SK-N-SH treated with all-trans-retinoic acid at 6 μM for 48 hours (cell line): ENCODE results near the gene SDC1.
A peak's percentile ranks its signal among the peaks of the same experiment; 100 is the strongest.

ENCODE experiments used
- ARNTL ChIP-seq: fragments of 450-650 bp; formaldehyde crosslinking; IDR thresholded peaks from 2 replicates; pipeline ENCODE4 v1.5.0; 2020; ENCODE audit warnings: low read depth, mild to moderate bottlenecking, moderate library complexity, borderline replicate concordance
- BACH2 ChIP-seq: fragments of 250-450 bp; sonication (Bioruptor Pico); IDR thresholded peaks from 2 replicates; pipeline ENCODE4 v1.9.0; 2021; ENCODE audit warnings: mild to moderate bottlenecking, borderline replicate concordance
- GLIS3 ChIP-seq: fragments of 250-450 bp; sonication (Bioruptor Pico); IDR thresholded peaks from 2 replicates; pipeline ENCODE4 v1.5.0; 2020; ENCODE audit warnings: mild to moderate bottlenecking, moderate library complexity
- PPARA ChIP-seq: fragments of 250-450 bp; sonication (Bioruptor Pico); IDR thresholded peaks from 2 replicates; pipeline ENCODE4 v1.5.0; 2020; ENCODE audit warnings: mild to moderate bottlenecking, borderline replicate concordance
- RARB ChIP-seq: fragments of 250-450 bp; sonication (Bioruptor Pico); IDR thresholded peaks from 2 replicates; pipeline ENCODE4 v1.8.0; 2021; ENCODE audit warnings: mild to moderate bottlenecking, moderate library complexity
- TOX ChIP-seq: fragments of 250-450 bp; sonication (Bioruptor Pico); IDR thresholded peaks from 2 replicates; pipeline ENCODE4 v1.8.0; 2021; ENCODE audit warnings: mild to moderate bottlenecking, moderate library complexity, borderline replicate concordance
- ZFP30 ChIP-seq: fragments of 450-650 bp; formaldehyde crosslinking; IDR thresholded peaks from 2 replicates; pipeline ENCODE4 v1.5.0; 2022; ENCODE audit warnings: mild to moderate bottlenecking, moderate library complexity
- ZNF70 ChIP-seq: fragments of 450-650 bp; formaldehyde crosslinking; IDR thresholded peaks from 2 replicates; pipeline ENCODE4 v1.5.0; 2020; ENCODE audit warnings: mild to moderate bottlenecking, moderate library complexity
- ZNF8 ChIP-seq: fragments of 450-650 bp; formaldehyde crosslinking; IDR thresholded peaks from 2 replicates; pipeline ENCODE4 v1.5.0; 2020; ENCODE audit warnings: mild to moderate bottlenecking, moderate library complexity
- TF ChIP-seq, protein P1 (sequence below): fragments of 250-450 bp; sonication (Bioruptor Pico); IDR thresholded peaks from 2 replicates; pipeline ENCODE4 v1.5.1; 2020; ENCODE audit warnings: low read depth, mild to moderate bottlenecking, moderate library complexity
- TF ChIP-seq, protein P2 (sequence below): fragments of 250-450 bp; sonication (Bioruptor Pico); IDR thresholded peaks from 2 replicates; pipeline ENCODE4 v1.8.0; 2020; ENCODE audit warnings: mild to moderate bottlenecking, moderate library complexity, borderline replicate concordance
- TF ChIP-seq, protein P3 (sequence below): fragments of 250-450 bp; sonication (Bioruptor Pico); IDR thresholded peaks from 2 replicates; pipeline ENCODE4 v1.8.0; 2021; ENCODE audit warnings: low read depth, mild to moderate bottlenecking, moderate library complexity, borderline replicate concordance

- TF ChIP-seq RARB (CRISPR knock-in tag), result no peak
- TF ChIP-seq, protein P1, sequence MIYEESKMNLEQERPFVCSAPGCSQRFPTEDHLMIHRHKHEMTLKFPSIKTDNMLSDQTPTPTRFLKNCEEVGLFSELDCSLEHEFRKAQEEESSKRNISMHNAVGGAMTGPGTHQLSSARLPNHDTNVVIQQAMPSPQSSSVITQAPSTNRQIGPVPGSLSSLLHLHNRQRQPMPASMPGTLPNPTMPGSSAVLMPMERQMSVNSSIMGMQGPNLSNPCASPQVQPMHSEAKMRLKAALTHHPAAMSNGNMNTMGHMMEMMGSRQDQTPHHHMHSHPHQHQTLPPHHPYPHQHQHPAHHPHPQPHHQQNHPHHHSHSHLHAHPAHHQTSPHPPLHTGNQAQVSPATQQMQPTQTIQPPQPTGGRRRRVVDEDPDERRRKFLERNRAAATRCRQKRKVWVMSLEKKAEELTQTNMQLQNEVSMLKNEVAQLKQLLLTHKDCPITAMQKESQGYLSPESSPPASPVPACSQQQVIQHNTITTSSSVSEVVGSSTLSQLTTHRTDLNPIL (CRISPR knock-in tag), result no peak
- TF ChIP-seq, protein P2, sequence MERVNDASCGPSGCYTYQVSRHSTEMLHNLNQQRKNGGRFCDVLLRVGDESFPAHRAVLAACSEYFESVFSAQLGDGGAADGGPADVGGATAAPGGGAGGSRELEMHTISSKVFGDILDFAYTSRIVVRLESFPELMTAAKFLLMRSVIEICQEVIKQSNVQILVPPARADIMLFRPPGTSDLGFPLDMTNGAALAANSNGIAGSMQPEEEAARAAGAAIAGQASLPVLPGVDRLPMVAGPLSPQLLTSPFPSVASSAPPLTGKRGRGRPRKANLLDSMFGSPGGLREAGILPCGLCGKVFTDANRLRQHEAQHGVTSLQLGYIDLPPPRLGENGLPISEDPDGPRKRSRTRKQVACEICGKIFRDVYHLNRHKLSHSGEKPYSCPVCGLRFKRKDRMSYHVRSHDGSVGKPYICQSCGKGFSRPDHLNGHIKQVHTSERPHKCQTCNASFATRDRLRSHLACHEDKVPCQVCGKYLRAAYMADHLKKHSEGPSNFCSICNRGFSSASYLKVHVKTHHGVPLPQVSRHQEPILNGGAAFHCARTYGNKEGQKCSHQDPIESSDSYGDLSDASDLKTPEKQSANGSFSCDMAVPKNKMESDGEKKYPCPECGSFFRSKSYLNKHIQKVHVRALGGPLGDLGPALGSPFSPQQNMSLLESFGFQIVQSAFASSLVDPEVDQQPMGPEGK, result no peak
- TF ChIP-seq ZNF8 (CRISPR knock-in tag), result no peak
- no peak for TF ChIP-seq TOX (CRISPR knock-in tag)
- TF ChIP-seq GLIS3 (CRISPR knock-in tag), result no peak
- TF ChIP-seq ARNTL, result no peak
- TF ChIP-seq BACH2 (CRISPR knock-in tag), result no peak
- TF ChIP-seq, protein P3, sequence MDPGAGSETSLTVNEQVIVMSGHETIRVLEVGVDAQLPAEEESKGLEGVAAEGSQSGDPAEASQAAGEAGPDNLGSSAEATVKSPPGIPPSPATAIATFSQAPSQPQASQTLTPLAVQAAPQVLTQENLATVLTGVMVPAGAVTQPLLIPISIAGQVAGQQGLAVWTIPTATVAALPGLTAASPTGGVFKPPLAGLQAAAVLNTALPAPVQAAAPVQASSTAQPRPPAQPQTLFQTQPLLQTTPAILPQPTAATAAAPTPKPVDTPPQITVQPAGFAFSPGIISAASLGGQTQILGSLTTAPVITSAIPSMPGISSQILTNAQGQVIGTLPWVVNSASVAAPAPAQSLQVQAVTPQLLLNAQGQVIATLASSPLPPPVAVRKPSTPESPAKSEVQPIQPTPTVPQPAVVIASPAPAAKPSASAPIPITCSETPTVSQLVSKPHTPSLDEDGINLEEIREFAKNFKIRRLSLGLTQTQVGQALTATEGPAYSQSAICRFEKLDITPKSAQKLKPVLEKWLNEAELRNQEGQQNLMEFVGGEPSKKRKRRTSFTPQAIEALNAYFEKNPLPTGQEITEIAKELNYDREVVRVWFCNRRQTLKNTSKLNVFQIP (CRISPR knock-in tag), result no peak
- TF ChIP-seq ZNF70 (CRISPR knock-in tag), result peak; percentile 93
- no peak for TF ChIP-seq ZFP30
- no peak for TF ChIP-seq PPARA (CRISPR knock-in tag)
Measured at GRCh38 chr2:20184067-20184938, 40.6 kb downstream of the SDC1 start.
